Measurements from ENCODE around the gene HDAC4. TPM values are rescaled to one million over a fixed set of nuclear protein-coding genes. Genes with fewer than 3 reads are reported as not detected.

The HDAC4 gene
- total RNA-seq, 1 donor, result 20.3 TPM

- no peak for DNase-seq (ENCODE audit: low read depth)
- no peak for TF ChIP-seq CTCF (IDR thresholded peaks at IDR 0.05; ENCODE audit: insufficient read depth, low read depth, low read length)
- H3K4me3 ChIP-seq (ENCODE audit: low read depth, low read length), result no peak overlapping the region
These were observed 263.5 kb downstream of the HDAC4 start for GRCh38 chr2:239137165-239137897.

GRCh38 chr2:239136762-239137161 lies 264.1 kb downstream of the HDAC4 start:
- H3K4me3 ChIP-seq (ENCODE audit: low read depth, low read length), result no peak overlapping the region
- DNase-seq (ENCODE audit: low read depth), result no peak
- no peak for TF ChIP-seq CTCF (IDR thresholded peaks at IDR 0.05; ENCODE audit: insufficient read depth, low read depth, low read length)

- H3K4me3 ChIP-seq (ENCODE audit: low read depth, low read length), result no peak overlapping the region
- no peak for TF ChIP-seq CTCF (IDR thresholded peaks at IDR 0.05; ENCODE audit: insufficient read depth, low read depth, low read length)
- DNase-seq (ENCODE audit: low read depth), result no peak
These were observed 264.6 kb downstream of the HDAC4 start for GRCh38 chr2:239136203-239136602.

GRCh38 chr2:239135531-239135930 lies 265.3 kb downstream of the HDAC4 start:
- no peak for TF ChIP-seq CTCF (IDR thresholded peaks at IDR 0.05; ENCODE audit: insufficient read depth, low read depth, low read length)
- DNase-seq (ENCODE audit: low read depth), result no peak
- no peak overlapping the region for H3K4me3 ChIP-seq (ENCODE audit: low read depth, low read length)

- TF ChIP-seq CTCF (IDR thresholded peaks at IDR 0.05; ENCODE audit: insufficient read depth, low read depth, low read length), result no peak
- H3K4me3 ChIP-seq (ENCODE audit: low read depth, low read length), result no peak overlapping the region
- DNase-seq (ENCODE audit: low read depth), result no peak
These were observed 266.8 kb downstream of the HDAC4 start for GRCh38 chr2:239133945-239134570.

- no peak for DNase-seq (ENCODE audit: low read depth)
- no peak overlapping the region for H3K4me3 ChIP-seq (ENCODE audit: low read depth, low read length)
- no peak for TF ChIP-seq CTCF (IDR thresholded peaks at IDR 0.05; ENCODE audit: insufficient read depth, low read depth, low read length)
These were observed 268.0 kb downstream of the HDAC4 start for GRCh38 chr2:239132786-239133185.

Data from fibroblast of villous mesenchyme (primary cell).